Neural progenitor cell (in vitro differentiated cells): ENCODE measurements around the gene EMSY.

Experiments
- CTCF ChIP-seq: fragments of 200-600 bp; sonication (generic); IDR thresholded peaks from 2 replicates; pipeline ENCODE4 v1.5.1; 2017; ENCODE audit warnings: antibody characterized with exemption, mild to moderate bottlenecking
- EZH2 ChIP-seq: fragments of 200-600 bp; sonication (generic); IDR thresholded peaks from 2 replicates; pipeline ENCODE4 v1.6.1; 2017; ENCODE audit warnings: antibody characterized with exemption, mild to moderate bottlenecking, moderate library complexity

GRCh38 chr11:76448506-76448905 lies 3.7 kb downstream of the EMSY start:
- no peak for TF ChIP-seq CTCF
- TF ChIP-seq EZH2 = no peak
